ENCODE data around the gene GATA2.

GATA2 gene

GRCh38 chr3:128506754-128507153 is 13.8 kb upstream of the GATA2 start:
- TF ChIP-seq, protein P1, sequence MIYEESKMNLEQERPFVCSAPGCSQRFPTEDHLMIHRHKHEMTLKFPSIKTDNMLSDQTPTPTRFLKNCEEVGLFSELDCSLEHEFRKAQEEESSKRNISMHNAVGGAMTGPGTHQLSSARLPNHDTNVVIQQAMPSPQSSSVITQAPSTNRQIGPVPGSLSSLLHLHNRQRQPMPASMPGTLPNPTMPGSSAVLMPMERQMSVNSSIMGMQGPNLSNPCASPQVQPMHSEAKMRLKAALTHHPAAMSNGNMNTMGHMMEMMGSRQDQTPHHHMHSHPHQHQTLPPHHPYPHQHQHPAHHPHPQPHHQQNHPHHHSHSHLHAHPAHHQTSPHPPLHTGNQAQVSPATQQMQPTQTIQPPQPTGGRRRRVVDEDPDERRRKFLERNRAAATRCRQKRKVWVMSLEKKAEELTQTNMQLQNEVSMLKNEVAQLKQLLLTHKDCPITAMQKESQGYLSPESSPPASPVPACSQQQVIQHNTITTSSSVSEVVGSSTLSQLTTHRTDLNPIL (CRISPR knock-in tag; IDR thresholded peaks at IDR 0.05; ENCODE audit: low read depth) = no peak
- no peak for TF ChIP-seq ZNF70 (CRISPR knock-in tag; IDR thresholded peaks at IDR 0.05)
- no peak for TF ChIP-seq OSR1 (CRISPR knock-in tag; IDR thresholded peaks at IDR 0.05)
- TF ChIP-seq ISL1 (CRISPR knock-in tag; IDR thresholded peaks at IDR 0.05) = no peak
- no peak for TF ChIP-seq ZFP30 (CRISPR knock-in tag; IDR thresholded peaks at IDR 0.05)
- TF ChIP-seq GLIS3 (CRISPR knock-in tag; IDR thresholded peaks at IDR 0.05) = no peak
- TF ChIP-seq ZFP3 (CRISPR knock-in tag; IDR thresholded peaks at IDR 0.05) = no peak
- no peak for TF ChIP-seq ESRRG (CRISPR knock-in tag; IDR thresholded peaks at IDR 0.05)
- TF ChIP-seq RARB (CRISPR knock-in tag; IDR thresholded peaks at IDR 0.05) = no peak
- TF ChIP-seq CSDC2 (CRISPR knock-in tag; IDR thresholded peaks at IDR 0.05) = no peak
- no peak for TF ChIP-seq BACH2 (CRISPR knock-in tag; IDR thresholded peaks at IDR 0.05; ENCODE audit: borderline replicate concordance)
- TF ChIP-seq CSRNP3 (CRISPR knock-in tag; IDR thresholded peaks at IDR 0.05) = no peak
- no peak for TF ChIP-seq TOX (CRISPR knock-in tag; IDR thresholded peaks at IDR 0.05; ENCODE audit: borderline replicate concordance)
- TF ChIP-seq PPARA (CRISPR knock-in tag; IDR thresholded peaks at IDR 0.05; ENCODE audit: borderline replicate concordance) = no peak
- TF ChIP-seq PATZ1 (CRISPR knock-in tag; IDR thresholded peaks at IDR 0.05; ENCODE audit: borderline replicate concordance) = no peak
- TF ChIP-seq ZC3H10 (CRISPR knock-in tag; IDR thresholded peaks at IDR 0.05) = no peak
- TF ChIP-seq TSHZ2 (CRISPR knock-in tag; IDR thresholded peaks at IDR 0.05) = no peak
- TF ChIP-seq ZNF8 (CRISPR knock-in tag; IDR thresholded peaks at IDR 0.05) = no peak

GRCh38 chr3:128505771-128506170 is 12.8 kb upstream of the GATA2 start:
- TF ChIP-seq GLIS3 (CRISPR knock-in tag; IDR thresholded peaks at IDR 0.05) (no peak), CSRNP3 (CRISPR knock-in tag; IDR thresholded peaks at IDR 0.05) (no peak), RARB (CRISPR knock-in tag; IDR thresholded peaks at IDR 0.05) (no peak), ZNF565 (CRISPR knock-in tag; conservative IDR thresholded peaks at IDR 0.05; ENCODE audit: low read depth) (no peak), BACH2 (CRISPR knock-in tag; IDR thresholded peaks at IDR 0.05; ENCODE audit: borderline replicate concordance) (no peak), ESRRG (CRISPR knock-in tag; IDR thresholded peaks at IDR 0.05) (no peak), CSDC2 (CRISPR knock-in tag; IDR thresholded peaks at IDR 0.05) (no peak), TSHZ2 (CRISPR knock-in tag; IDR thresholded peaks at IDR 0.05) (no peak), TCF4 (CRISPR knock-in tag; IDR thresholded peaks at IDR 0.05; ENCODE audit: borderline replicate concordance) (no peak), OSR1 (CRISPR knock-in tag; IDR thresholded peaks at IDR 0.05) (no peak), ZC3H10 (CRISPR knock-in tag; IDR thresholded peaks at IDR 0.05) (no peak), SNAI2 (CRISPR knock-in tag; IDR thresholded peaks at IDR 0.05) (no peak), ZFP3 (CRISPR knock-in tag; IDR thresholded peaks at IDR 0.05) (no peak), ISL1 (CRISPR knock-in tag; IDR thresholded peaks at IDR 0.05) (no peak), POU6F1 (CRISPR knock-in tag; IDR thresholded peaks at IDR 0.05; ENCODE audit: borderline replicate concordance, low read depth) (no peak), PATZ1 (CRISPR knock-in tag; IDR thresholded peaks at IDR 0.05; ENCODE audit: borderline replicate concordance) (no peak), ZNF8 (CRISPR knock-in tag; IDR thresholded peaks at IDR 0.05) (no peak), ZNF70 (CRISPR knock-in tag; IDR thresholded peaks at IDR 0.05) (no peak), PPARA (CRISPR knock-in tag; IDR thresholded peaks at IDR 0.05; ENCODE audit: borderline replicate concordance) (no peak)
- no peak for ATAC-seq

More at GRCh38 chr3:128506754-128507153, 13.8 kb upstream of the GATA2 start:
- no peak for ATAC-seq

All from SK-N-SH treated with all-trans-retinoic acid at 6 μM for 48 hours (cell line).